ENCODE data around the gene PPIL1.
"Not testable (repeated sequence)": the region's sequence is repeated elsewhere in the genome, so short reads cannot be mapped to it uniquely, and the experiment has no call there.

PPIL1 gene

DNA sequence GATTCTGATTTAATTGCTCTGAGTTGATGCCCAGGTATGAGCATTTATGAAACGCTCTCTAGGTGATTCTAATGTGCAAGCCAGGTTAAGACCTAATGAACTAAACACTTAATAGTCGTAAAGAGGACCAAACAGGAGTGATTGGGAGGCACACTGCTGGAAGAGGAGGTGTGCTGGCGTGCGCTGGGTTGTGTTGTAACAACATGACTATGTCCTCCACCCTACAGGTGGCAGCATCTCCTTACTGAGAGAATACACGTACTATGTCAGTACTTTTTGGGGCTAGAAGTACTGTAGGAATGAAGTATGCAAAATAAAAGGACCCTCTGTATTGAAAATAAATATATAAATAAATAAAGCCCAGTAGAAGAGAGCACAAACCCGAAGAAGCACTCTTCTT is 23.0 kb upstream of the PPIL1 start:
- H3K27me3 ChIP-seq (ENCODE audit: insufficient read depth, low read depth) = no peaks in the 10 kb centered on the region
- no peaks in the 10 kb centered on the region for H4K20me1 ChIP-seq (ENCODE audit: insufficient read depth)
- no peak overlapping the region for H3K4me3 ChIP-seq (IDR thresholded peaks at IDR 0.05; ENCODE audit: insufficient read depth, low read depth, low read length)
- H3K9ac ChIP-seq = no peak overlapping the region
- H3K27ac ChIP-seq = no peak overlapping the region
- TF ChIP-seq, protein P1, sequence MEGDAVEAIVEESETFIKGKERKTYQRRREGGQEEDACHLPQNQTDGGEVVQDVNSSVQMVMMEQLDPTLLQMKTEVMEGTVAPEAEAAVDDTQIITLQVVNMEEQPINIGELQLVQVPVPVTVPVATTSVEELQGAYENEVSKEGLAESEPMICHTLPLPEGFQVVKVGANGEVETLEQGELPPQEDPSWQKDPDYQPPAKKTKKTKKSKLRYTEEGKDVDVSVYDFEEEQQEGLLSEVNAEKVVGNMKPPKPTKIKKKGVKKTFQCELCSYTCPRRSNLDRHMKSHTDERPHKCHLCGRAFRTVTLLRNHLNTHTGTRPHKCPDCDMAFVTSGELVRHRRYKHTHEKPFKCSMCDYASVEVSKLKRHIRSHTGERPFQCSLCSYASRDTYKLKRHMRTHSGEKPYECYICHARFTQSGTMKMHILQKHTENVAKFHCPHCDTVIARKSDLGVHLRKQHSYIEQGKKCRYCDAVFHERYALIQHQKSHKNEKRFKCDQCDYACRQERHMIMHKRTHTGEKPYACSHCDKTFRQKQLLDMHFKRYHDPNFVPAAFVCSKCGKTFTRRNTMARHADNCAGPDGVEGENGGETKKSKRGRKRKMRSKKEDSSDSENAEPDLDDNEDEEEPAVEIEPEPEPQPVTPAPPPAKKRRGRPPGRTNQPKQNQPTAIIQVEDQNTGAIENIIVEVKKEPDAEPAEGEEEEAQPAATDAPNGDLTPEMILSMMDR (conservative IDR thresholded peaks at IDR 0.05; ENCODE audit: low read depth, low read length) = no peak
- no peak overlapping the region for H2AFZ ChIP-seq (ENCODE audit: low read depth)
- no peaks in the 10 kb centered on the region for H3K79me2 ChIP-seq (ENCODE audit: insufficient read depth, low read depth)
- no peaks in the 10 kb centered on the region for H3K4me1 ChIP-seq (ENCODE audit: low read depth, poor library complexity, severe bottlenecking)
- H3K36me3 ChIP-seq (ENCODE audit: insufficient read depth) = no peaks in the 10 kb centered on the region
- H3K4me2 ChIP-seq = no peak overlapping the region

DNA sequence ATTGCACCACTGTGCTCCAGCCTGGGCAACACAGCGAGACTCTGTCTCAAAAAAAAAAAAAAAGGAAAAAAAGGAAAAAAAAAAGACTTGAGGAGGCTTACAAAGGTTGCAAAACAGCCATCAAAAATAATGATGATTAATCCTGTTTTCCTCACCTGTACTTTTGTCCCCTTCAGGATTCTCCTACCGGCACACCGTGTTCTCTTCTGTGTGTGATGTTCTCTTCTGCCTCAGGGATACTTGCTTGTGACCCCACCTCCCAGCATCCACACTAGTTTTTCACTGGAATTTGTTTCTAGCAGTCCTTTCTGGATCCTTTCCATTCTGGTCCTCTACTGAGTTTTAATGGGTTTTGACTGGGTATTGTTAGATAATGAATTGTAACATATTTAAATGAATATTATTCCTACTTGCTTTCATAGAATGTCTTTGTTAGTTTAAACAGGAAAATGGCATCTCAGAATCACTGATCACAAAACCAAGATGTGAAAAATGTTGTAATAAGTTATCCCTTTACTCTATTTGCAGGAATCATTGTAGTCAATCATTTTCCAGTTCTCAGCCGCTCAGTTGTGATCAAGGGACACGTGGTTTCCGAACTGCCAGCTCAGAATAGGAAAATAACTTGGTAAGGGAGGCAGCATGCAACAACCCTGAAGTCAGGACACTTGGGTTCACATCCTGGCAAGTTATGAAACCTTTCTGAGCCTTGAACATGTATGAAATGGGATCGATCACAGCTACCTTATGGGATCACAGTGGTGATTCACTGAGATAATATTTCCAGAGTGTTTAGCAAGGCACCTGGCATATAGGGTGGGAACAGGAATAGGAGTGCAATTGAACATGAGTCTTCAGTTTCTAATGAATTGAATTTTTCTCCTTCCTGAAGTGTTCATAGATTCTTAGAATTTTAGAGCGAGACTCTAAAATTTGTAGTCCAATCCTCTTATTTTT is 19.7 kb upstream of the PPIL1 start:
- no peak overlapping the region for H3K9ac ChIP-seq
- no peak overlapping the region for H2AFZ ChIP-seq (ENCODE audit: low read depth)
- H3K36me3 ChIP-seq (ENCODE audit: insufficient read depth) = no peaks in the 10 kb centered on the region
- H3K4me2 ChIP-seq = no peak overlapping the region
- H3K4me3 ChIP-seq (IDR thresholded peaks at IDR 0.05; ENCODE audit: insufficient read depth, low read depth, low read length) = no peak overlapping the region
- H3K79me2 ChIP-seq (ENCODE audit: insufficient read depth, low read depth) = no peaks in the 10 kb centered on the region
- H3K27me3 ChIP-seq (ENCODE audit: insufficient read depth, low read depth) = no peaks in the 10 kb centered on the region; the same call in 1 of the 2 replicates
- peaks cover 5% of the 10 kb centered on the region for H3K4me1 ChIP-seq (ENCODE audit: low read depth, poor library complexity, severe bottlenecking)
- no peak overlapping the region for H3K27ac ChIP-seq
- H4K20me1 ChIP-seq (ENCODE audit: insufficient read depth) = no peaks in the 10 kb centered on the region
- TF ChIP-seq, protein P1 (conservative IDR thresholded peaks at IDR 0.05; ENCODE audit: low read depth, low read length) = no peak

DNA sequence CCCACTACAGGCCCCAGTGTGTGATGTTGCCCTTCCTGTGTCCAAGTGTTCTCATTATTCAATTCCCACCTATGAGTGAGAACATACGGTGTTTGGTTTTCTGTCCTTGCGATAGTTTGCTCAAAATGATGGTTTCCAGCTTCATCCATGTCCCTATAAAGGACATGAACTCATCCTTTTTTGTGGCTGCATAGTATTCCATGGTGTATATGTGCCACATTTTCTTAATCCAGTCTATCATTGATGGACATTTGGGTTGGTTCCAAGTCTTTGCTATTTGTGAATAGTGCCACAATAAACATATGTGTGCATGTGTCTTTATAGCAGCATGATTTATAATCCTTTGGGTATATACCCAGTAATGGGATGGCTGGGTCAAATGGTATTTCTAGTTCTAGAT is 16.6 kb upstream of the PPIL1 start:
- not testable (repeated sequence) for H3K4me3 ChIP-seq (IDR thresholded peaks at IDR 0.05; ENCODE audit: insufficient read depth, low read depth, low read length); H3K27me3 ChIP-seq (ENCODE audit: insufficient read depth, low read depth); H3K79me2 ChIP-seq (ENCODE audit: insufficient read depth, low read depth); H3K27ac ChIP-seq; H3K4me2 ChIP-seq; H3K36me3 ChIP-seq (ENCODE audit: insufficient read depth); H2AFZ ChIP-seq (ENCODE audit: low read depth); H4K20me1 ChIP-seq (ENCODE audit: insufficient read depth); H3K9ac ChIP-seq
- H3K4me1 ChIP-seq (ENCODE audit: low read depth, poor library complexity, severe bottlenecking) = peaks cover 23% of the 10 kb centered on the region

DNA sequence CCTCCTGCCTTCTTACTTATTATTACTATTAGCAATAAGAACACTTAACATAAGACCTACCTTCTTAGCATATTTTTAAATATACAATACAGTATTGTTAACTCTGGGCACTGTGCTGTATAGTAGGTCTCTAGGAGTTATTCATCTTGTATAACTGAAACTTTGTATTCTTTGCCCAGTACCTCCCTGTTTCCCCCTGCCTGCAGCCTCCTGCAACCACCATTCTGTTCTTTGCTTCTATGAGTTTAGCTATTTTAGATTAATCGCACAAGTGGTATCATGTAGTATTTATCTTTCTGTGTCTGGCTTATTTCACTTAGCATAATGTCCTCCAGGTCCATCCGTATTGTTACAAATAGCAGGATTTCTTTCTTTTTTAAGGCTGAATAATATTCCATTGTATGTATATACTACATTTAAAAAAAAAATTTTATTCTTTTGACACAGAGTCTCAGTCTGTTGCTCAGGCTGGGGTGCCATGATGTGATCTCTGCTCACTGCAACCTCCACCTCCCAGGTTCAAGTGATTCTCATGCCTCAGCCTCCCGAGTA is 15.6 kb upstream of the PPIL1 start:
- Histone ChIP-seq H3K4me1 (ENCODE audit: low read depth, poor library complexity, severe bottlenecking) (peaks cover 26% of the 10 kb centered on the region), H3K9ac (no peak overlapping the region), H3K36me3 (ENCODE audit: insufficient read depth) (no peaks in the 10 kb centered on the region), H3K4me3 (IDR thresholded peaks at IDR 0.05; ENCODE audit: insufficient read depth, low read depth, low read length) (no peak overlapping the region), H3K27me3 (ENCODE audit: insufficient read depth, low read depth) (no peaks in the 10 kb centered on the region; the same call in 1 of the 2 replicates), H3K27ac (no peak overlapping the region), H3K79me2 (ENCODE audit: insufficient read depth, low read depth) (0 out of 2 replicates have a peak, but pooled peaks cover 8% of the 10 kb centered on the region), H2AFZ (ENCODE audit: low read depth) (no peak overlapping the region), H3K4me2 (no peak overlapping the region), H4K20me1 (ENCODE audit: insufficient read depth) (no peaks in the 10 kb centered on the region)
- TF ChIP-seq, protein P1 (conservative IDR thresholded peaks at IDR 0.05; ENCODE audit: low read depth, low read length) = no peak
